ENCODE measurements around the gene MYRIP.
"Not testable (repeated sequence)": the region's sequence is repeated elsewhere in the genome, so short reads cannot be mapped to it uniquely, and the experiment has no call there.

MYRIP gene

DNA sequence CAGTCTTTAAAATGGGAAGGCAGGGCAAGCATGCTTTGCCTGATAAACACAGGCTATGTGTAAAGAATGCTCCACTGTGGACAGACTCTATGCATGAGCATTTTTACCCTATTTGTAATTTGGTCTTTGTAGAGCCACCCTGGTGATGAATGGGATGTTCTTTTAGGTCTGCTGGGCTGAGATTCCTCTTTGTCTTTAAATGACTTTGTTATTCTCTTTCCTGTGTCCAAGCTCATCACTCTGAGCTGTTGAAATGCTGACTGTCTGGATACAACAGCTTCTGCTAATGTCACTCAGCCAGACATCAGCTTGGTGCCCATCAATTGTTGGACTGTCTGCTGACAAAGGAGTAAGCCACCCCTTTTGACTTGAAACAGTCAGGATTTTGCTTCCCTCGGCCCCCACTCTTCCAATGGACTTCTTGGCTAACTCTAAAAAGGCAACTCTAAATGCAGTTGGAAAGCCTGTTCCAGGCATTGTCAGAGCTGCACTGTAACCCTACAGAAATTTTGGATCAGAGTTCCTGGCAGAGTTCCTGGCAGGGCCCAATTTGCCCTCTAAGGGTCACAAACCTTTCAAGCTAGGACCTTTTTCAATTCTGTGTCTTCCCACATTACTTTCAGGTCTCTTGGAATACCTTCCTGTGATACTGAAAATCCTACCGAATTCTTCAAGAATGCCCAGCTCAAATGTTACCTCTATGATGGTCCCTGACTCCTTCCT is 459.6 kb downstream of the MYRIP start:
- Mint-ChIP-seq H3K4me3 (no peak overlapping the region), H3K4me1 (peaks cover 5% of the 10 kb centered on the region), H3K9me3 (peaks cover 3% of the 10 kb centered on the region), H3K27me3 (ENCODE audit: low read depth) (no peaks in the 10 kb centered on the region), H3K27ac (no peak overlapping the region), H3K36me3 (ENCODE audit: low read depth) (no peaks in the 10 kb centered on the region)
- TF ChIP-seq, protein P1, sequence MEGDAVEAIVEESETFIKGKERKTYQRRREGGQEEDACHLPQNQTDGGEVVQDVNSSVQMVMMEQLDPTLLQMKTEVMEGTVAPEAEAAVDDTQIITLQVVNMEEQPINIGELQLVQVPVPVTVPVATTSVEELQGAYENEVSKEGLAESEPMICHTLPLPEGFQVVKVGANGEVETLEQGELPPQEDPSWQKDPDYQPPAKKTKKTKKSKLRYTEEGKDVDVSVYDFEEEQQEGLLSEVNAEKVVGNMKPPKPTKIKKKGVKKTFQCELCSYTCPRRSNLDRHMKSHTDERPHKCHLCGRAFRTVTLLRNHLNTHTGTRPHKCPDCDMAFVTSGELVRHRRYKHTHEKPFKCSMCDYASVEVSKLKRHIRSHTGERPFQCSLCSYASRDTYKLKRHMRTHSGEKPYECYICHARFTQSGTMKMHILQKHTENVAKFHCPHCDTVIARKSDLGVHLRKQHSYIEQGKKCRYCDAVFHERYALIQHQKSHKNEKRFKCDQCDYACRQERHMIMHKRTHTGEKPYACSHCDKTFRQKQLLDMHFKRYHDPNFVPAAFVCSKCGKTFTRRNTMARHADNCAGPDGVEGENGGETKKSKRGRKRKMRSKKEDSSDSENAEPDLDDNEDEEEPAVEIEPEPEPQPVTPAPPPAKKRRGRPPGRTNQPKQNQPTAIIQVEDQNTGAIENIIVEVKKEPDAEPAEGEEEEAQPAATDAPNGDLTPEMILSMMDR (IDR thresholded peaks at IDR 0.05; ENCODE audit: unreplicated experiment in 3 of 3), result no peak

DNA sequence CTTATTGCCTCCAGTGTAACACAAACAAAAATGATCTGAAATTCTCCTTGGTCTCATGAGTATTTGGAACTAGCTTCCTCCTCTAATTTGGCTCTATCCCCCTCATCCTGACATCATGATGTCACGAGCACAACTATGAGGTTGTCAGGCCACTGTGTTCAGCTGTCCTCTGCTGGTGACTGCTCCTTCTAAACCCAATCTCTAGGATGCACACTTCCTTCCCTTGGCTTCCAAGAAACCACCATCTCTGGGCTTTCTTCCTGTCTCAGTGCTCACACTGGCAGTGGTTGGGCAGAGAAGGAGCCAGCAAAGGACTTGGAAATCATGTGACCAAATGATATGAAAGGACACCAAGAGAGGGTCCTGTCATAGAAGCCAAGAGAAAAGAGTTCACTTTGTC is 469.4 kb downstream of the MYRIP start:
- peaks cover 11% of the 10 kb centered on the region for H3K9me3 Mint-ChIP-seq
- H3K27ac Mint-ChIP-seq, result no peak overlapping the region
- H3K27me3 Mint-ChIP-seq (ENCODE audit: low read depth), result no peaks in the 10 kb centered on the region
- no peaks in the 10 kb centered on the region for H3K36me3 Mint-ChIP-seq (ENCODE audit: low read depth)
- TF ChIP-seq, protein P1 (IDR thresholded peaks at IDR 0.05; ENCODE audit: unreplicated experiment in 3 of 3), result no peak
- no peaks in the 10 kb centered on the region for H3K4me1 Mint-ChIP-seq
- H3K4me3 Mint-ChIP-seq, result no peak overlapping the region

DNA sequence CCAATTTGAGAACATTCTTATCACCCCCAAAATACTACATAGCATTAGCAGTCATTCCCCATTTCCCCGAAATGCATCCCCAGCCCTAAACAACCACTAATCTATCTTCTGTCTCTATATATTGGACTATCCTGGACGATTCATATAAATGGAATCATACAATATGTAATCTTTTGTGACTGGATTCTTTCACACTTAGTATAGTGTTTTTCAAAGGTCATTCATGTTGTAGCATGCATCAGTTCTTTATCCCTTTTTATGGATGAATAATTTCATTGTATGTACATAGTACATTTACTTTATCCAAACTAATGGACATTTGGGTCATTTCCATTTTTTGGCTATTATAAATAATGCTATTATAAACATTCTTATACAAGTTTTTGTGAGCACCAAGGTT is 472.6 kb downstream of the MYRIP start:
- TF ChIP-seq, protein P1 (IDR thresholded peaks at IDR 0.05; ENCODE audit: unreplicated experiment in 3 of 3), result no peak
- no peaks in the 10 kb centered on the region for H3K4me1 Mint-ChIP-seq
- no peak overlapping the region for H3K27ac Mint-ChIP-seq
- H3K4me3 Mint-ChIP-seq, result no peak overlapping the region
- H3K27me3 Mint-ChIP-seq (ENCODE audit: low read depth), result no peaks in the 10 kb centered on the region
- H3K9me3 Mint-ChIP-seq, result no peaks in the 10 kb centered on the region
- H3K36me3 Mint-ChIP-seq (ENCODE audit: low read depth), result no peaks in the 10 kb centered on the region

DNA sequence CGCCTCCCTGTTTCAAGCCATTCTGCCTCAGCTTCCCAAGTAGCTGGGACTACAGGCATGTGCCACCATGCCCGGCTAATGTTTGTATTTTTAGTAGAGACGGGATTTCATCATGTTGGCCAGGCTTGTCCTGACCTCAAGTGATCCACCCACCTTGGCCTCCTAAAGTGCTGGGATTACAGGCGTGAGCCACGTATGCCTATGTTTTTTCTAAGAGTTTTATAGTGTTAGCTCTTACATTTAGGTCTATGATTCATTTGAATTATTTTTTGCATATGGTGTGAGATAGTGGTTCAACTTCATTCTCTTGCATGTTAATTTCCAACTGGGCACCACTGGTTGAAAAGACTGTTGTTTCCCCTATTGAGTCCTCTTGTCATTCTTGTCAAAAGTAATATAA is 473.6 kb downstream of the MYRIP start:
- not testable (repeated sequence) for H3K4me1 Mint-ChIP-seq; H3K36me3 Mint-ChIP-seq (ENCODE audit: low read depth); H3K9me3 Mint-ChIP-seq; H3K4me3 Mint-ChIP-seq; H3K27ac Mint-ChIP-seq; H3K27me3 Mint-ChIP-seq (ENCODE audit: low read depth)

- Mint-ChIP-seq H3K27me3 (ENCODE audit: low read depth) (peaks cover 3% of the 10 kb centered on the region), H3K36me3 (ENCODE audit: low read depth) (no peaks in the 10 kb centered on the region), H3K9me3 (no peaks in the 10 kb centered on the region), H3K27ac (no peak overlapping the region), H3K4me3 (no peak overlapping the region), H3K4me1 (no peaks in the 10 kb centered on the region)
- TF ChIP-seq, protein P1 (IDR thresholded peaks at IDR 0.05; ENCODE audit: unreplicated experiment in 3 of 3), result no peak
Measured at GRCh38 chr3:40287248-40287647, 477.8 kb downstream of the MYRIP start.

DNA sequence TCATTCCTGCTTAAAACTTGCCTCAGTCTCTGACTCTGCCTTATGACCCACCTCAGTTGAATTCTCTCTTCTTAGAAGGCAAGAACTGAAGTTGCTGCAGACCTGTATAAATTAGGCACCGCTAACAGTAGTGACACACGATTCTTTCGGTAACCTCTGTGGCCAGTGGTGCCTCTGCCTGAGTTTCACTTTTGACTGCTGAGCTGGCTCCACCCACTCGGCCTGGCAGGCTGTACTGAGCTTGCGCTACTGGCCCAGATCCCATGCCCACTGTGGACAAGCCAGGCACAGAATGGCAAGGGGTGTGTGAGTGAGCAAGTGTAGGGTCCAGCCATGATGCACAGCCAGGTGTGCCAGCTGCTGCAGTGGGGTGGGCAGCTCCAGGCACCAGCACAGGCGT is 481.0 kb downstream of the MYRIP start:
- TF ChIP-seq, protein P1 (IDR thresholded peaks at IDR 0.05; ENCODE audit: unreplicated experiment in 3 of 3), result no peak
- no peaks in the 10 kb centered on the region for H3K4me1 Mint-ChIP-seq
- H3K27me3 Mint-ChIP-seq (ENCODE audit: low read depth), result peaks cover 3% of the 10 kb centered on the region
- H3K9me3 Mint-ChIP-seq, result no peaks in the 10 kb centered on the region
- H3K27ac Mint-ChIP-seq, result no peak overlapping the region
- H3K36me3 Mint-ChIP-seq (ENCODE audit: low read depth), result no peaks in the 10 kb centered on the region
- H3K4me3 Mint-ChIP-seq, result no peak overlapping the region
